ENCODE measurements around the gene CHERP. TPM values are rescaled to one million over a fixed set of nuclear protein-coding genes. Genes with fewer than 3 reads are reported as not detected.

The CHERP gene
- total and polyA plus RNA-seq, 2 donors (not counting 1 experiment from before 2014, with no cell fraction given): 38.3 to 98.9 TPM

DNA sequence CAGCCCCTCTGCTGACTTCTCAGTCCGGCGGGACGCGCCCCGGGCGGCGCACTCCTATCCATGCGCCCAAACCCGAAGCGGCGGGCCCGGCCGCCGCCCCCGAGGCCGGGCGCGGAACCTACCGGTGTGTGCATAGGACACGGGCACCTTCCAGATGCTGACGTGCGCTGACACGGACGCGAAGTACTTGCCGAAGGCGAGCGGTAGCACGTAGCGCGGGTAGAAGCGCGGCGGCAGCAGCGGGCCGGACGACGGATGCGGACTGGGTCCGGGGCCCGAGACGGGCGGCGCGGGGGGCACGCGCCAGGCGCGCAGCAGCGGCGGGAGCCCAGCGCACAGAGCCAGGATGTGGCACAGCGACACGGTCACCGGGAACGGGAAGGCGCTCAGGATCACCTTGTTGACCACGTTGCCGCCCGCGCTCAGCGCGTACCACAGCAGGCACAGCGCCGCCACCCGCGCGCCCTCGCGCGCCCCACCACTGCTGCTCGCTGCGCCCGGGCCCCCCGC lies 29.6 kb upstream of the CHERP start:
- peaks cover 45% of the 10 kb centered on the region for H3K4me1 Mint-ChIP-seq
- ChIA-PET CTCF (interaction anchor here (2.5 to 4.2 kb wide), 2 partner anchors 13 to 16 kb away, joined by 18 to 26 read pairs; no protein-coding TSS in a partner anchor), POLR2A (interaction anchor here (0.6 to 4.5 kb wide), 3 partner anchors 13 to 1191 kb away, joined by 3 to 73 read pairs (median 6); no protein-coding TSS in a partner anchor)
- H3K36me3 ChIP-seq (replicated peaks in 1 of 2; ENCODE audit: control extremely low read depth in 1 of 2, control insufficient read depth in 1 of 2, extremely low read depth in 1 of 2, insufficient read depth in 2 of 2, low read length in 1 of 2): peaks cover 0 to 47% of the 10 kb centered on the region in 2 experiments
- H3K9ac ChIP-seq (ENCODE audit: low read length): peak overlapping the region; percentile 92
- no peaks in the 10 kb centered on the region for H3K27me3 Mint-ChIP-seq
- peaks cover 27 to 39% of the 10 kb centered on the region in 2 donors for H3K4me1 ChIP-seq (ENCODE audit: control insufficient read depth in 2 of 2, insufficient read depth in 2 of 2, low read length in 2 of 2)
- peak overlapping the region; percentile 68 for H3K27ac Mint-ChIP-seq
- TF ChIP-seq, protein P1, sequence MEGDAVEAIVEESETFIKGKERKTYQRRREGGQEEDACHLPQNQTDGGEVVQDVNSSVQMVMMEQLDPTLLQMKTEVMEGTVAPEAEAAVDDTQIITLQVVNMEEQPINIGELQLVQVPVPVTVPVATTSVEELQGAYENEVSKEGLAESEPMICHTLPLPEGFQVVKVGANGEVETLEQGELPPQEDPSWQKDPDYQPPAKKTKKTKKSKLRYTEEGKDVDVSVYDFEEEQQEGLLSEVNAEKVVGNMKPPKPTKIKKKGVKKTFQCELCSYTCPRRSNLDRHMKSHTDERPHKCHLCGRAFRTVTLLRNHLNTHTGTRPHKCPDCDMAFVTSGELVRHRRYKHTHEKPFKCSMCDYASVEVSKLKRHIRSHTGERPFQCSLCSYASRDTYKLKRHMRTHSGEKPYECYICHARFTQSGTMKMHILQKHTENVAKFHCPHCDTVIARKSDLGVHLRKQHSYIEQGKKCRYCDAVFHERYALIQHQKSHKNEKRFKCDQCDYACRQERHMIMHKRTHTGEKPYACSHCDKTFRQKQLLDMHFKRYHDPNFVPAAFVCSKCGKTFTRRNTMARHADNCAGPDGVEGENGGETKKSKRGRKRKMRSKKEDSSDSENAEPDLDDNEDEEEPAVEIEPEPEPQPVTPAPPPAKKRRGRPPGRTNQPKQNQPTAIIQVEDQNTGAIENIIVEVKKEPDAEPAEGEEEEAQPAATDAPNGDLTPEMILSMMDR (IDR thresholded peaks at IDR 0.05): no peak
- no peak for TF ChIP-seq EZH2 (IDR thresholded peaks at IDR 0.05; ENCODE audit: borderline replicate concordance, insufficient read depth, low read depth, low read length, poor library complexity, severe bottlenecking)
- H3K27ac ChIP-seq (ENCODE audit: low read length in 2 of 2): peak overlapping the region in 1 of 2 donors; percentile 80
- H3K9me3 Mint-ChIP-seq (ENCODE audit: insufficient read depth): no peaks in the 10 kb centered on the region
- no peaks in the 10 kb centered on the region for H3K27me3 ChIP-seq (replicated peaks in 1 of 4; ENCODE audit: control extremely low read depth in 1 of 4, control insufficient read depth in 3 of 4, insufficient read depth in 4 of 4, low read length in 3 of 4)
- no peak for DNase-seq
- H3K4me2 ChIP-seq (replicated peaks; ENCODE audit: low read depth, low read length, poor library complexity, severe bottlenecking): peak overlapping the region; percentile 82
- H3K79me2 ChIP-seq (ENCODE audit: control insufficient read depth, insufficient read depth, low read length): peaks cover 82% of the 10 kb centered on the region
- H4K20me1 ChIP-seq (ENCODE audit: control insufficient read depth, insufficient read depth, low read length, poor library complexity, severe bottlenecking): peaks cover 29% of the 10 kb centered on the region
- peak overlapping the region; percentile 38 to 90 (median 70) for H3K4me3 ChIP-seq (ENCODE audit: control extremely low read depth in 1 of 5, extremely low read depth in 1 of 5, insufficient read depth in 1 of 5, low read depth in 2 of 5, low read length in 4 of 5)
- intact Hi-C loops (cut with micrococcal nuclease): loop anchor here (1.0 kb wide), 6 partner anchors 12 to 88 kb away; partner anchors contain the start of genes C19orf44, CALR3, CHERP and MED26
- under 1% methylated on average over 75 of the region's 75 CpGs for WGBS (ENCODE audit: insufficient coverage)
- no peaks in the 10 kb centered on the region for H3K9me3 ChIP-seq (ENCODE audit: control extremely low read depth in 1 of 3, control insufficient read depth in 2 of 3, insufficient read depth in 1 of 3, low read length in 2 of 3)
- peak overlapping the region; percentile 80 for H3K4me3 Mint-ChIP-seq
- H2AFZ ChIP-seq (ENCODE audit: insufficient read depth, low read depth, low read length, poor library complexity, severe bottlenecking): peak overlapping the region; percentile 86
- peak; percentile 25 for ATAC-seq (ENCODE audit: low read depth)

DNA sequence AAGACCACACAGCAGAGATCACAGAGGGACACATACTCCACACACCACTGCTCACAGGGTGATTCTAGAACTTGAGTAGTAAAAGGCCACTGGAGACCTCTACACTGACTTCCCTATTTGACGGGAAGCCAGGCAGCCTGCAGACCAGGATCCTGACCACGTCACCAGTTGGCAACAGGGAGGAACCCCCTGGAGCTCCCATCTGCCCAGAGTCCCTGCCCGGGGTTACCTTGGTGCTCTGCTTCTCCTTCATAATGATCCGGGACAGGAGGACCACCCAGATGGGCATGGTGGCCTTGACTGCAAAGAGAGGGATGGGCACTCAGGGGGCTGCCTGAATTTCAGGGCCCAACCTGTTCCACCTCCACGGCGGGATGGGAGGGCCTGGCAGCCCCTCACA lies 29.0 kb upstream of the CHERP start:
- DNase-seq (no peak), ATAC-seq (ENCODE audit: low read depth) (no peak)
- Histone ChIP-seq H4K20me1 (ENCODE audit: control insufficient read depth, insufficient read depth, low read length, poor library complexity, severe bottlenecking) (peaks cover 25% of the 10 kb centered on the region), H3K4me1 (ENCODE audit: control insufficient read depth in 2 of 2, insufficient read depth in 2 of 2, low read length in 2 of 2) (peaks cover 30 to 44% of the 10 kb centered on the region in 2 donors), H3K79me2 (ENCODE audit: control insufficient read depth, insufficient read depth, low read length) (peaks cover 76% of the 10 kb centered on the region), H2AFZ (ENCODE audit: insufficient read depth, low read depth, low read length, poor library complexity, severe bottlenecking) (peak overlapping the region; percentile 86), H3K27ac (ENCODE audit: low read length in 2 of 2) (peak overlapping the region in 1 of 2 donors; percentile 80), H3K9me3 (ENCODE audit: control extremely low read depth in 1 of 3, control insufficient read depth in 2 of 3, insufficient read depth in 1 of 3, low read length in 2 of 3) (no peaks in the 10 kb centered on the region), H3K9ac (ENCODE audit: low read length) (peak overlapping the region; percentile 92), H3K36me3 (replicated peaks in 1 of 2; ENCODE audit: control extremely low read depth in 1 of 2, control insufficient read depth in 1 of 2, extremely low read depth in 1 of 2, insufficient read depth in 2 of 2, low read length in 1 of 2) (peaks cover 0 to 47% of the 10 kb centered on the region in 2 experiments), H3K4me2 (replicated peaks; ENCODE audit: low read depth, low read length, poor library complexity, severe bottlenecking) (peak overlapping the region; percentile 82), H3K27me3 (replicated peaks in 1 of 4; ENCODE audit: control extremely low read depth in 1 of 4, control insufficient read depth in 3 of 4, insufficient read depth in 4 of 4, low read length in 3 of 4) (no peaks in the 10 kb centered on the region), H3K4me3 (ENCODE audit: control extremely low read depth in 1 of 5, extremely low read depth in 1 of 5, insufficient read depth in 1 of 5, low read depth in 2 of 5, low read length in 4 of 5) (peak overlapping the region; percentile 38 to 90 (median 70))
- Mint-ChIP-seq H3K9me3 (ENCODE audit: insufficient read depth) (no peaks in the 10 kb centered on the region), H3K27me3 (no peaks in the 10 kb centered on the region), H3K27ac (peak overlapping the region; percentile 68), H3K4me1 (peaks cover 49% of the 10 kb centered on the region), H3K4me3 (peak overlapping the region; percentile 80)
- TF ChIP-seq, protein P1 (IDR thresholded peaks at IDR 0.05): no peak
- ChIA-PET CTCF (interaction anchor here (4.2 kb wide), 1 partner anchor 16 kb away, joined by 26 read pairs; no protein-coding TSS in a partner anchor), POLR2A (interaction anchor here (0.6 to 4.5 kb wide), 2 partner anchors 14 to 1191 kb away, joined by 3 to 73 read pairs; no protein-coding TSS in a partner anchor)
- WGBS (ENCODE audit: insufficient coverage): 9% methylated on average over 6 of the region's 6 CpGs
- intact Hi-C loops (cut with micrococcal nuclease): no loop called here
